ENCODE measurements around the gene RBMS3.

RBMS3 gene

DNA sequence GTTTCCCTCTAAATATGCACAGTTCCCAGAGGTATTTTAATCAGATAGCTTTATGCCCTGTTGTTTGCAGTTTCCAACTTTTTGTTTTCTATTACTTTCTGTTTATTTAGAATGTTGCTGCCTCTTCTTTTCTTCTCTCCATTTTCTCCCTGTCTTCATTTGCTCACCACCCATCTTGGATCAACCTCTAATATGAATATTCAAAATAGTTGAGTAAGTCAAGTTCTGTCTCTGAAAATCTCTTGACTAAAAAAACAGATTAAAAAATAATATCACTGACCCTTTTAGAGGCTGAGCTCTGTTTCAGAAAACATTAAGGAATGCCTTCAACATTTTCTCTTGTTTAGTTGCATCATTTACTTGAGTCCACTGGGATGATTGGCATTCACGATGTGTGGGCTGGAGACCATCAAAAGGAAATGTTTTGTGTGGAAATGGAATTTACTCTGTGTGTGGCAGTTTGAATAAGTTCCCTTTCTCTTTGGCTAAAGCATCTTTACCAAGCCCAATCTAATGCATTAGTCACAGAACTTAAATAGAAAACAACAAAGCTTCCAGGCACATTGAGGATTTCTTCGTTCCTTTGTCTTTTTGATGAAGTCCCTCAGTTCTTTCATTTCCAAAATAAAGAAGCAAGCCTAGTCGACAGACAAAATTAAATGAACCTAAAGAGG is 691.6 kb downstream of the RBMS3 start:
- in situ Hi-C loops (cut with MboI; ENCODE audit: low sequenced_read_pairs): no loop called here

DNA sequence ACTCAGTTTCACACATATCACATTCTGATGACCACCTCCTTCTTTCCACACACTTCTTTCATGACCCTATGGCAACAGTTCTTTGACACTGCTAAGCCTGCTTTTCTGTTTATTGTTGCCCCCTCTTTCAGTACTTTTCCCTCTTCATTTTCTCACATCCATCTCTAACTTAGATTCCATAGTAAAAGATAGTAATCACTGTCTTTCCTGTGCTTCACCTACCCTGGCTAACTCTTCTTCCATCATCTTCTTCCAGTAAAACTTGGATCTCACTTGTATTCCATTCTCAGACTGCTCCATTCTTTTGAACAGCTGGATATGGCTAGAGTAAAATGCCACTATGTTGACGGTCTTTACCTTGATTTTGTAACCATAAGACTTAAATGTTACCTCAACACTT is 692.9 kb downstream of the RBMS3 start:
- in situ Hi-C loops (cut with MboI; ENCODE audit: low sequenced_read_pairs): no loop called here

DNA sequence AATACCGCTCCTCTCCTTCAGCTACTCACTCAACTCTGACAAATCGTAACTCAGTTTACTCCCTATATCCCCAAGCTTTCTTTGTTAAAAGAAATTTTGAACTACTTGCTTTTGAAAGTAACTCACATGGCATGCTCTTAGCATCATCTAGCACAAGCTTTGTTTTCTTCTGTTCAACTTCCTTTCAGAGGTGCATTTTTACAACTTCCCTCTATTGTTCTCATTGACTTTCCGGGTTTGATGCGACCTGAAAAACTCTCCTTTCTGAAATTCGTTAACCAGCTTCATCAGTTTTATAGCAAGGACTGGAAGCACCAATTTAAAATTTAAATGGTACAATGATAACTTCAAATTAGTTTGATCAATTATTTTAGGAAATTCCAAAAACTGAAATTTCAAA is 696.0 kb downstream of the RBMS3 start:
- in situ Hi-C loops (cut with MboI; ENCODE audit: low sequenced_read_pairs): no loop called here

DNA sequence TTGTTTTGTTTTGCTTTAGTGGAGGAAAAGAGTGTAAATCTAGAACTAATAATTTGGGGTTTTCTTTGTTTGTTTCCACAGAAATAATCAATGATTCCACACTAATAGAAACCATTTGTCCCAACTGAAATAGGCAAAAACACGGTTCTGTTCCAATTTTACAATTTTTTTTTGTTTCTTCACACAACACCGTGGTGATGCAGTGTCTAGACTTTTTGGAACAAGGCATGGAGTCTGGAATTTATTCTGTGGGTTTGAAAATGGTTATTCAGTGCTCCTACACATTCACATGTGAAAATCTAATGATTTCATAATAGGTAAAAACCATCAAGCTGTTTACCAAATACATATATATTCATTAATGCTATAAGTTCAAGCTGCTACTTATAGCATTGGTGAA is 696.5 kb downstream of the RBMS3 start:
- in situ Hi-C loops (cut with MboI; ENCODE audit: low sequenced_read_pairs): no loop called here

DNA sequence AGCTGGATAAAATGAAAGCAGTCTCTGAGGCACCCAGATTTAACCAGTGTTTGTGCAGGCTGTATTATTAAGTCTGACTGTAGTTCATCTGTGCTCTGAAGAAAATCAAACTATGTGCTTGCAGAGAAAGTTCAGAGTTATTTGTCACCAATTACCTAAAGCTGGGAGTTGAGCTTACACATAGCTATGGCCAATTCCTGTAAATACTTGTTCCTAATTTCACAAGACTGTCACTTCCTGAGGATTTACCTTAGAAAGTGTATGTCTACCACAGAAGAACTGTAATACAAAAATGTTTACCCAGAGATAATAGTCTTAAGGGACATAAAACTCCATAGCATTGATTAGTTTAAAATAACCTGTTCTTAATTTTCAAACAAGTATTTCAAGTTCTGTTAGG is 697.2 kb downstream of the RBMS3 start:
- in situ Hi-C loops (cut with MboI; ENCODE audit: low sequenced_read_pairs): no loop called here

DNA sequence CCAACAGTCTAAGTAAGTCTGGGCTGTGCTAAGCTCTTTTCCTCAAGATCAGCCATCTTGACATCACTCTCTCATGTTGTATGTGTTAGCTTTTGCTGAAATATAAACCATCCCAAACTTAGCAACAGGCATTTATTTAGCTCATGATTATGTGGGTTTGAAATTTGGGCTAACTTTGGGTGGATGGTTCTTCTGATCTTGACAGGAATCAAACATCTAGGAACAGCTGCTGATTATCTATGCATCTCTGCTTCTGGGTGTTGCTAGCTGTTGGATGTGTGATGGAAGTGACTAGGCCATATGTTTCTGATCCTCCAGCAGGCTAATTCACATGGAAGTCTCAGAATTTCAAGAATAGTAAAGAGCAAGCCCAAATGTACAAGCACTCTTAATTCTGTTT is 710.3 kb downstream of the RBMS3 start:
- in situ Hi-C loops (cut with MboI; ENCODE audit: low sequenced_read_pairs): no loop called here

DNA sequence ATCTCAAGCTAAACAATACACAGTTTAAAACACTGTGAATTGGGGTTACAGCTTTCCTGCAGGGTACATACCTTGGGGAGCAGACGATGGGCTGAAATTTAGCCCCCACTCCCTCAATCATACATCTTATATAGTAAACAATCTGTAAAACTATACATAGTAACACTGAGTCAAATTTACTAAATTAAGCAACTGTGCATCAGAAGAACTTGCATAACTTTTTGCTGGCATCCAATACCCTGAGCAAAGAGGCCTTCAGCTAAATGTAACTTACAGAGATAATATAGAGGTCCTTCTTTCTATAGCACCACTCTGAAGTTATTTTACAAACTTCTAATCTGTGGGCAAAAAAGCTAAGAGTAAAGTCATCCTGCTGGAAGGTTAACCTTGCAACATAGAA is 721.9 kb downstream of the RBMS3 start:
- in situ Hi-C loops (cut with MboI; ENCODE audit: low sequenced_read_pairs): no loop called here

DNA sequence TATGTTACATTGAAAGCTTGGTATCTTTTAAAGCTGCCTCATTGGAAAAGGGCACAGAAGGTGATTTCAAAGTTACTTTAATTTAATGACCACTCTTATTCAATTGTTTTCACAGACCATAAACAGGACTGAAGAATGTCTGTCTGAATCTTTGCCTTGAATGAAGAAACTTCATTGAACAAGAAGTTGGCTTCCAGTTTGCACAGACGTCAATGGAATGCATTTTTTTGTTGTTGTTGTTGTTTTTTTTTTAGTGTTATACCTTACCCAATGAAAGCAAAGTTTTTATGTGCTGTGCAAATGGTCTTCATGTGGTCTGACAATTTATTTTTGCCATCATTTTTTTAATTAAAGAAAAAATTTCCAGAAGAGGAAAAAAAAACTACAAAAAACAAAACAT is 722.9 kb downstream of the RBMS3 start:
- in situ Hi-C loops (cut with MboI; ENCODE audit: low sequenced_read_pairs): no loop called here

DNA sequence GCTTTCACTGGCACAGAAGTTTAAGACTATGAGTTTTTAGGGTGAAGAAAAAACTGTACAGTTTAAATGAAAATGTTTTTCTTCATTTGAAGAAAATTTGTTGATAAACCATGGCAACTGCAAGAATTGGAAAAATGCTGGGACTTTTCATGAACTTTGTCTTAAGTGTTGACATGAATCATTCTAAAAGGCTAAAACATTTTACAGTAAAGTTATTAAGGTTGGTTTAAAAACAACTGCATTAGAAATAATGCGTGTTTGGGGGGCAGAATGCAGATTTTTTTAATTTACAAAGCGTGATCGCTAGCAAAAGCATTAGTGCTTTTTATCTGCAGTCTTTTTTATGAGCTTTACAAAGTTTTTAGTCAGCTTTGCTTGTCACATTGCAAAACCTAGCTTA is 723.6 kb downstream of the RBMS3 start:
- in situ Hi-C loops (cut with MboI; ENCODE audit: low sequenced_read_pairs): no loop called here

DNA sequence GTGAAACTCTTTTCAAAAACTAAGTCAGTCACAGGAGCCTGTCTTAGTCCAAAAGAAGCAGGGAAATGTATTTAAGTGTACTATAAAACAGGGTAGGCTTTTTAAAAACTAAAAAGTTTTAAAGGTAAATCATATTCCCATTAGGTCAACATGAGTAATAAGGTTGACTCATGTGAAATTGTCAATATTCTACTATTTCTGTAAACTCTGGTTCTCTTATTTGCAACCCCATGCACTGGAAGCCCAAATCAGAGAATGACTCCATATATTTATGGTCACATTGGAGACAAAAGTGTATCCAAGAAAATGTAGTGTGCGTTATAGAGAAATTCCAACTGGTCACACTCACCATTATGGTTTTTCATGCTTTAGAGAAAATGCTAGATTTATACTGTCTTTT is 725.2 kb downstream of the RBMS3 start:
- in situ Hi-C loops (cut with MboI; ENCODE audit: low sequenced_read_pairs): no loop called here

DNA sequence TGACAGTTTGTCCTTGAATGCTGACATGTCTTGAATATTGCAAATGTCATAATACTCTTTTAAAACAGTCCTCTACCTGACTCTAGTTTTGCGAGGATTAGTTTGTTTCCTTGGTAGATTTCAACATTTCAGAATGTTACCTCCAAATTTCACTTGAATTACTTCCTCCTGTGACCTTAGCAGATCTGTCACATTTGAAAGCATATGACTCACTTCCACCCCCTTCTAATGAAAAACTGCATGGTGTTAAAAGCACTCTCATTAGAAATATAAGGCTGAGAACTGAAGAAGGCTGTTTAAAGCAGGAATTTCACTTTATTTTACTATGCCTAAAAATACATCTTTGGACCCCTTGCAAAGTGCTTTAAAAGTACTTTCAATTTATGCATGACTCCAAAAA is 726.8 kb downstream of the RBMS3 start:
- in situ Hi-C loops (cut with MboI; ENCODE audit: low sequenced_read_pairs): no loop called here

DNA sequence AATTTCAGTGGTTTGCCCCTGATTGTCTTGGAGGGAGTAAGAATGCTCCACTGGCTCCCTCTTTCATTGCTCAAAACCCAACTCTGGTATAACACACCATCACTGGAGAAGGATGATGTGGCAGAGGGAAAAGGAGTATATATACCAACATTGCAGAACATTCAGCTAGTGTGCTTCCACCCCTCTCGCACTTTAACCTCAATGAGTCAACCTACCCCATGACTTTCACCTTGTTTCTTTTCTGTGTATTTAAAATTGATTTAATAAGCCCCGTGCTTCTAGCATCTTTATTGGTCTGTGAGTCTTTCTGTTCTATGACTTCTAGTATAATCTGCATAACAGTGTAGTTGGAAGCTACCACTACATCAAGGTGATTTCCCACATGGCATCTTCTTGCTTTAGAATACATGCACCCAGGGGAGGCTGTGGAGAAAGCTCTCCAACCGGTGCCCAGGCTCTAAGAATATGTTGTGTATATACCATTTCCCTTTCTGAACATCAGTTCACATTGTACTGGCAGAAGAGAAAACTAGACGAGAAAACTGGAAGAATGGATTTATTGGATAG is 730.4 kb downstream of the RBMS3 start:
- in situ Hi-C loops (cut with MboI; ENCODE audit: low sequenced_read_pairs): no loop called here

DNA sequence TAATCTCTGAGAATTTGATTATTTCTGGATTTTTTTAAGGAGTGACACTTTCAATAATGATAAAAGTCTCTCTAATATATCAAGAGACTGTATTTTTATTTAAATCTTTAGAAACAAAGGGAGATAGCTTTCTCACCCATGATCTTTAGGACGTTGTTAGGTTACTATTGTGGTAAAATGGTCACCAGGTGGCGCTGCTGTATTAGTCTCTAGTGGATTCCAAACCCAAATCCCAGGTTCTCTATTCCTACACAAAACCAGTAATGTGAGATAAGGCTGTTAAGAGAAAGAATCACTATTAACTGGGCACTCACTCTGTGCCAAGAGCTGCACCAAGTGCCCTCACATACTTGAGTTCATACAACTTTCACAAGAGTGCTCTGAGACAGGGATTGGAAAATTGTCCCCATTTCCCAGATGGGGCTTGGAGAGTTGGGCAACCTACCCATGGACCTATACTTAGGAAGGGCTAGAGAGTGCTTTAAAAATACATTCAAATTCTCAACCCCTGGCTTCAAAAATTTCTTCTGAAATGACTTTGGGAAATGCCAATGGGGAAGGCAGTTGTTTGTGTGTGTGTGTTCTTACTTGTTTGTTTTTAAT is 732.2 kb downstream of the RBMS3 start:
- in situ Hi-C loops (cut with MboI; ENCODE audit: low sequenced_read_pairs): no loop called here

DNA sequence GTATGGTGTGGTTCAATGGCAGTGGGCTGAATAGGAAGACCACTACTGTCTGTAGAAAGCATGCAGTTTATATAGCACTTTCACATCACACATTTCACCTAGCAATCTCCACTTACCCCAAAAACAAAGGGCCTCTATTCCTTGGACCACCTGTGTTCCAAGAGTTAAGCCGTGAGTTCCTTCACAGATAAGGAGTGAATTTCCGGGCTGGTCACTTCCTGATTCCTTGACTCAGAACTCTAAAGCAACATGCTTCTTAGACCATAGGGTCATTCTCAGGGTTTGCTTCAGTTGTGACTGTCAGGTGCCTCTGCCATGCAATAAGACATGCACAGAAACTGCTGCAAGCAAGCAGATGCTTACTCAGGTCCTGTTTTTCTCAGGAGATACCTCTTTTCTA is 737.0 kb downstream of the RBMS3 start:
- in situ Hi-C loops (cut with MboI; ENCODE audit: low sequenced_read_pairs): no loop called here

DNA sequence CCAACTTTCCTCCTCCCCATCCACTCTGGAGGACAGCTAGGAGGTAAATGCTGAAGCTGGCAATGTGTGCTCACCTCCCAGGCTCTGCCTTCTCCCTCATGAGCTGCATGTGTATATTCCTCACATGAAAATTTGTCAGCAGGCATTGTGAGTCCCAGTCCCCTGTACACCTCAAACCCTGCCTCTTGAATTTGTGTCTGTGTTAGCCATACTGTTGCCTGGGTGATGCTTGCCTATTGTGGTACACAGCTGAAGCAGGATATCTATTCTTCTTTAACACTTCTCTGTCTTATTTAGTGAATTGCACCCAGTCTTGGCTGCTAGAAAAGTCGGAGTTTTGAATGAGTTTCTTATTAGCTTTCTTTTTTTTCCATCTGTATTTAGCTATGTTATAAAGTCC is 739.5 kb downstream of the RBMS3 start:
- in situ Hi-C loops (cut with MboI; ENCODE audit: low sequenced_read_pairs): no loop called here

DNA sequence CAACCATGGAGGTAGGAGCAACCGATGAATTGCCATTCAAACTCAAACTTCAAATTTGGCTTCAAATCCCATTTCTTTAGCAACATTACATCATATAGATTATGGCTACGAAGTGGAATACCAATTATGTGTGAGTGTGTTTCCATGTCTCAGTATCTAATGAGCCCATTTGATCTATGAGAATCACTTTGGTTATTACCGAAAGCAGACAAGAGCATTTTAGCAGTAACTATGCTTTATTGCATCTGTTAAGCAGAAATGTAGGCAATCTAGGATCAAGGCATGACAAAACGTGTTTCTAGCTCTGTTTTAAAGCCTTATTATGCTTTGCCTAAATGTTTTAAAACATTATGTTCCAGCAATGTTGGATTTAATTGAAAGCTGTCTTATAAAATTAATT is 743.6 kb downstream of the RBMS3 start:
- in situ Hi-C loops (cut with MboI; ENCODE audit: low sequenced_read_pairs): no loop called here

DNA sequence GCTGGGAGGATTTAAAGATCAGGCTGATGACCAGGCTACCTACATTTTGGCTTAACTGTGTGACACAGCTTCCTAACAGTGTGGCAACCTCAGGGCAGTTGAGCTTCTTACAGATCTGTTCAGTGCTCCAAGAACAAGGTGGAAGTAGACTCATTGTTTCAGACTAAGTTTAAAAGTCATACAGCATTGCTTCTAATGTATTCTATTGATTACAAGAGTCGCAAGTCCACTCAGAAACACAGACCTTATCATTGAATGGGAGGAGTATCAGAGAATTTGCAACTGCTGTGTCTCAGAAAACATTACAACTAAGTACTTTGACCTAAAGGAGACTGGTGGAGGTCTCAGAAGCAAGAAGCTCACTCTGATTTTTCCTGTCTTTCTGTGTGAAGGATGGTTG is 746.0 kb downstream of the RBMS3 start:
- in situ Hi-C loops (cut with MboI; ENCODE audit: low sequenced_read_pairs): loop anchor here (25.0 kb wide), 1 partner anchor 1735 kb away; no protein-coding TSS in a partner anchor

DNA sequence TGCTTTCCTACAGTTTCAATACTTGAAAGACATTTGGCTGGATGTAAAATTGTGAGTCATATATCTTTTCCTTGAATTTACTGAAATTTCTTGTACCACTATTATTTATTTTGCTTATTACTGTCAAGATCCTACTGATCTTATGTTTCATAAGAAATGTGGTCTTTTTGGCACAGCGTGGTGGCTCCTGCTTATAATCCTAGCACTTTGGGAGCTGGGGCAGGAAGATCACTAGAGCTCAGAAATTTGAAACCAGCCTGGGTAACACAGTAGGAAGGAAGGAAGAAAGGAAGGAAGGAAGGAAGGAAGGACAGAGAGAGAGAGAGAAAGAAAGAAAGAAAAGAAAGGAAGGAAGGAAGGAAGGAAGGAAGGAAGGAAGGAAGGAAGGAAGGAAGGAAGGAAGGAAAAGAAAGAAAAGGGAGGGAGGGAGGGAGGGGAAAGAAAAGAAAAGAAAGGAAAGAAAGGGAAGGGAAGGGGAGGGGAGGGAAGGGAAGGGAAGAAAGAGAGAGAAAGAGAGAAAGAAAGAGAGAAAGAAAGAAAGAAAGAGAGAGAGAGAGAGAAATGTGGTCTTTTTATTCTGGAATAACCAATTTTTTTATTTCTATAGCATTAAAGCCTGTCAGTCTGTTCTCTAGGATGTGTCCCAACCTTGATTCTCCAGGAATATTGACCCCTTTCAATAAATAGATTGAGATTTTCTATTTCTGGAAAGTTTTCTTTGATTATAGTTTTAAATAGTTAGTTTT is 753.5 kb downstream of the RBMS3 start:
- in situ Hi-C loops (cut with MboI; ENCODE audit: low sequenced_read_pairs): loop anchor here (25.0 kb wide), 1 partner anchor 1728 kb away; no protein-coding TSS in a partner anchor

DNA sequence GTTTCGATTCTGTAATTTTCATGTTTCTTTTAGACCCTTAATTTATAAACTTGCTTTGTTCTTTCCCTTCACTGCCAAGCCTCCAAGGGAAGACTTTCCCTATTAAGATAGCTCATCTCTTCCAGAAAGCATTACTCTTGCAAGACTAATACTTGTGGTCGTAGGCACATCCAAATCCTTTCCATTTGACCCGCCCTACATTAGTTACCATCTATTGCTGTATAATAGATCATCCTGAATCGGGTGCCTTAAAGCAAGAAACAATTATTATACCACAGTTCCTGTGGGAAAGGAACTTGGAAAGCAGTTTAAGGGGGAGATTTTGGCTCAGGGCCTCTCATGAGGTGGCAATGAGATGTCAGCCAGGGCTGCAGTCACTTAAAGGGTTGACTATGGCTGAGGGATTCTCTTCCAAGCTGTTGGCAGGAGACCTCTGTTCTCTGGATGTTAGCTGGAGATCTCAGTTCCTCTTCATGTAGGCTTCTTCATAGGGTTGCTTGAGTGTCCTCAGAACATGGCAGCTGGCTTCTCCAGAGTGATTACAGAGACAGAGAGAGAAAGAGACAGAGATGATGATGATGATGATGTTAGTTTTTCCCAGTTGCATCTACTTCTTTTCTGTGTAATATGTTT is 755.2 kb downstream of the RBMS3 start:
- in situ Hi-C loops (cut with MboI; ENCODE audit: low sequenced_read_pairs): loop anchor here (25.0 kb wide), 1 partner anchor 1726 kb away; no protein-coding TSS in a partner anchor

DNA sequence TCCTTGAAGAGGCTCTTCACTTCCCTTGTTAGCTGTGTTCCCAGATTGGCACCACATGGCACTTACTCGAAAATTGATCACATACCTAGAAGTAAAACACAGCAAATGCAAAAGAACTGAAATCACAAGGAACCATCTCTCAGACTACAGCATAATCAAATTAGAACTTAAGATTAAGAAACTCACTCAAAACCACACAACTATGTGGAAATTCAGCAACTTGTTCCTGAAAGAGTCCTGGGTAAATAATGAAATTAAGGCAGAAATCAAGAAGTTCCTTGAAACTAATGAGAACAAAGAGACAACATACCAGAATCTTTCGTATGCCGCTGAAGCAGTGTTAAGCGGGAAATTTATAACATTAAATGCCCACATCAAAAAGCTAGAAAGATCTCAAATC is 759.3 kb downstream of the RBMS3 start:
- in situ Hi-C loops (cut with MboI; ENCODE audit: low sequenced_read_pairs): loop anchor here (25.0 kb wide), 1 partner anchor 1722 kb away; no protein-coding TSS in a partner anchor

DNA sequence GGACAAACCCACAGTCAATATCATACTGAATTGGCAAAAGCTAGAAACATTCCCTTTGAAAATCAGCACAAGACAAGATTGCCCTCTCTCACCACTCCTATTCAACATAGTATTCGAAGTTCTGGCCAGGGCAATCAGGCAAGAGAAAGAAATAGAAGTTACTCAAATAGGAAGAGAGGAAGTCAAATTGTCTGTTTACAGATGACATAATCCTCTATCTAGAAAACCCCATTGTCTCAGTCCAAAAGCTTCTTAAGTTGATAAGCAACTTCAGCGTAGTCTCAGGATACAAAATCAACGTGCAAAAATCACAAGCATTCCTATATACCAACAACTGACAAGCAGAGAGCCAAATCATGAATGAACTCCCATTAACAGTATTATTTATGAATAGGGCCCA is 760.6 kb downstream of the RBMS3 start:
- in situ Hi-C loops (cut with MboI; ENCODE audit: low sequenced_read_pairs): loop anchor here (25.0 kb wide), 1 partner anchor 1721 kb away; no protein-coding TSS in a partner anchor
